ENCODE results near the gene WWC1.

Gene WWC1

DNA sequence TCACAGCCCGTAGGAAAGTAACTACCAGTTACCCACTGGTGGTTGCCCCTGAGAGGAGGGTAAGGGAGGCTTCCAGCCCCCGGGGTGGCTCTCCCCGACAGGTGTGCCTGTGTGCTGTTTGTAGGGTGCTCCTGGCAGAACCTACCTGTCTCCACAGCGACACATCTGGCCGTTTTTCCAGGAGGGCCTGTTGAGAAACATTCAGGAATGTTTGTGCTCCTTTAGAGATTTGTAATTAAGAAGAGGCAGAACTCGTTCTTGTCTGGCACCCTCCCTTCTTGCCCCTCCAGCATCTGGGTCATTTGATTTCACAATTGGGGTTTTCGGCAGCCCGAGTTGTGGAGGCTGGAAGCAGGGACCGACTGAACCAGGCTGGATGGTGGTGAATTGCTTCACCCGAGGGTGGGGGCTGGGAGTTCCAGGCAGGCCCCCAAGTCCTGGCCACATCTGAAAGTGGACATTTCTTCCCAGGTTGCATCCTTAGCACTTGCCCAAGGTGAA, 74.2 kb downstream of the WWC1 start:
- DNase-seq = no peak

DNA sequence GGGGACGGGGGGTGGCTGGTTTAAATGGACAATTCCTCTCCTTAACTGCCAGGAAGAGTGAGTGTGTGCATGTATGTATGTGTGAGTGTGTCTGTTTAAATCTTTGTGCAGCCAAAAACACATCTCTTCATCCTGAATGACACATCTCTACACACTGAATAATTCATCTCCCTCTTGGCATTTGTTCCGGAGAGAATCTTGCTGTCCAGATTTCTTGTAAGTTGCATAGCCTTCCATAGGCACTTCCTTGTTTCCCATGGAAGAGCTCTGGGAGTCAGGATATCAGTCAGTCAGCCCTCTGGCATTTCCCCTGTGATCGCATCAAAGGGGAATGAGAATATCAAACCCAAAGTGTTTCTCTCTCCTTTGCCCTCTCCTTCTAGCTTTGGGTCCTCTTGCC, 74.7 kb downstream of the WWC1 start:
- DNase-seq = no peak

DNA sequence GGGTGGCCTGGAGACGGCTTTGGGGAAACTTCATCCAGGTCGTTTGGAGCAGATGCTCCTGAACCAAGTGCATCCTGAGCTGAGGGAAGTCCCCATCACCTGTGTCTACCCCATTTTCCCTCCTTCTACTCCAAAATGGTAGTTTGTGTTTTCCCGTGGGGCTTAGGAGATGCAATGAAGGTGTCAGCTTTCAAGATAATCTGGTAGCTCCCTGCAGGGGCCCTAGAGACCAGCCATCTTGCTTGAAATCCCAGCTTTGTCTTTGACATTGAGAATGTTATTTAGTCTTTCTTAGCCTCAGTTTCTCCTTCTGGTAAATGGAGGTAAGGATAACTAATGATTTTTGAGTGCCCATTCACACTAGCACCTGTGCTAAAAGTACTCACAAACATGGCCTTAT, 77.4 kb downstream of the WWC1 start:
- DNase-seq = no peak

DNA sequence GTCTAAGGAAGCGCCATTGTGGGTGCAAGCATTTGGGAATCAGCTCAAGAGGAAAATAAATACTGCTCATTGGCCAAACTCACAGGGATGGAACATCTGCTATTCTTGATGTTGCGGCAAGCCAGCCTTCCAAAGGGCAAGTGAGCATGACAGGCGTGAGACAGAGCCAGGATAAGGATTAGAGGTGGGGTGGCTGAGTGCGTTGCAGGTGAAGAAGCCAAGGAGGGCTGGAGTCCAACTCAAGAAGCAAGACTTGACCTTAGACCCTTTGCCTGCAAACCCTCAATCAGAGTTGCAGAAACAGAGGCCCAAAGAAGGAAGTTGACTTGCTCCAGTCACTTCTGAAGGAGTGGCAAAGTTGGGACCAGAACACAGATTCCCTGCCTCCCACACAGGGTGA, 79.4 kb downstream of the WWC1 start:
- no peak for DNase-seq

DNA sequence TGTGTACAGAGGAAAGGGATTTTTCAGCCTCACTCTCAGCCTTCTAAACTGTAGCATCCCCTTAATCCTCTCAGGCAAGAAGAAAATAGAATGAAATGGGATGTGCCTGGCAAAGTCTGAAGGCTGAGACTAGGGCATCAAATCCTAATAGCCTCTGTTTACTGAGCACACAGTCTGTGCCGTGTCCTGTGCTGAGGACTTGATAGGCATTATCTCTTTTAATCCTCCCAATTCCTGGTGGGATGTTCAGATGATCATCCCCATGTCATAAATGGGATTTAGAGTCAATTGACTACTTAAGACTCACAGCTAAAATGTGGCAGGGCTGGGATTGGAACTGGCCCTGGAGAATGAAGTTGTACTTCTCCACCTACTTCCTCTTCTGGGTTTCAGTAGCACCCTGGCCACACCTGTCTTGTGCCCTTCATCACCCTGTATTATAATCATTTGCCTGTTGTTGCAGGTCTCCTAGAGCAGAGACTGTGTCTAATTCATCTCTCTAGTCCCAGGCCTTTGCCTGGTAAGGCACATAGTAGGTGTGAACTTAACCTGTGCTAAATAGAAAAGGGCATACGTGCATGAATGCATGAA, 81.0 kb downstream of the WWC1 start:
- DNase-seq = no peak

DNA sequence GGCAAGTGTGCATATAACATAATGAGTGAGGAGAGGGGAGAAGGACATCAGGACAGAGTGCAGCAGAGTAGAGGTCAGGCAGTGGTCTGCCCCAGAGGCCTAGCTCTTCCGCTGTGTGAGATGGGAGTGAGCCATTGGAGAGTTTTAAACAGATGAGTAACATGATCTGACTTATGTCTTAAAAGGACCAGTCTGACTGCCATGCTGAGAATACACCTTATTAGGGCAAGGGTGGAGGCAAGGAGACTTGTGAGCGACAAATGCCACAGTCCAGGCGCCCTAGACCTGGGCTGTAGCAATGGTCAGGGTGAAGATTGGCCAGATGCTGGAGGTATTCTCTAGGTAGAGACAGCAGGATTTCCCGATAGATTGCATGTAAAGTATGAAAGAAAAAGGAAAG, 83.1 kb downstream of the WWC1 start:
- no peak for DNase-seq

DNA sequence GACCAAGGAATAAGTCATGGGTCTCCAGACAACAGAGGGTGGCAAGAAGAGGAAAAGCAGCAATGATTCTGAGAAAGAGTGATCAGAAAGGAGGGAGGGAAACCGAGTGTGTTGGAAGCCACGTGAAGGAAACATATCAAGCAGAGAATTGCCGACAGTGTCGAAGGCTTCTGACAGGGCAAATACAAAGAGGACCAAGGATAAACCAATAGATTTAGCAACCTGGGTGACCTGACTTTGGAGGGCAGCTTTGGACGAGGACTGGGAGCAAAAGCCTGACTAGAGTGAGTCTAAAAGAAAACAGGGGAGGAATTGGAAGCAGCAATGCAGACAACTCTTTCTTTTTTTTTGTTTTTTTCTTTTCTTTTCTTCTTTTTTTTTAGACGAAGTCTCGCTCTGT, 83.8 kb downstream of the WWC1 start:
- DNase-seq = no peak

DNA sequence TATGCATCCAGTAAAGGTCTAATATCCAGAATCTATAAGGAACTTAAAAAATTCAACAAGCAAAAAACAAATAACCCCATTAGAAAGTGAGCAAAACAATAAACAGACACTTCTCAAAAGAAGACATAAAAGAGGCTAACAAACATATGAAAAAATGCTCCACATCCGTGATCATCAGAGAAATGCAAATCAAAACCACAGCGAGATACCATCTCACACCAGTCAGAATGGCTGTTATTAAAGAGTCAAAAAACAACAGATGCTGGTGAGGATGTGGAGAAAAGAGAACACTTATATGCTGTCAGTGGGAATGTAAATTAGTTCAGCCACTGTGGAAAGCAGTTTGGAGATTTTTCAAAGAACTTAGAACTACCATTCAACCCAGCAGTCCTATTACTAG, 86.1 kb downstream of the WWC1 start:
- DNase-seq = no peak

DNA sequence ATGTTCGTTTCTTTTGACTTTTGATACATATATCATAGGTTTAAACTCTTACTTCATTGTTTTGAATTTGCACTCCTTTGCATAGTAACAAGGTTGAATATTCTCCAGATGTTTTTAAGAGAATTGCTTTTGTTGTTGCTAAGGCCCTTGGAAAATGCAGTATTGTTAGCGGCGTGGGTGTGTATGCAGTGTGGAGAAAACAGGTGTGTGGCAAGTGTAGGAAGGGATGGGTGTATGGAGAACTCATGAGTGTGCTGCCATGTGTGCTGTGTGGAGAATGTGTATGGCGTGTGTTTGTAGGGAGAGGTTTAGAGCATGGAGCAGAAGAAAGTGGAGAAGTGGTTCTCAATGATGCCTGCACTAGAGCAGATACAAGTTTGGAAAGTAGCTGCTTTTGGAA, 87.3 kb downstream of the WWC1 start:
- DNase-seq = no peak

DNA sequence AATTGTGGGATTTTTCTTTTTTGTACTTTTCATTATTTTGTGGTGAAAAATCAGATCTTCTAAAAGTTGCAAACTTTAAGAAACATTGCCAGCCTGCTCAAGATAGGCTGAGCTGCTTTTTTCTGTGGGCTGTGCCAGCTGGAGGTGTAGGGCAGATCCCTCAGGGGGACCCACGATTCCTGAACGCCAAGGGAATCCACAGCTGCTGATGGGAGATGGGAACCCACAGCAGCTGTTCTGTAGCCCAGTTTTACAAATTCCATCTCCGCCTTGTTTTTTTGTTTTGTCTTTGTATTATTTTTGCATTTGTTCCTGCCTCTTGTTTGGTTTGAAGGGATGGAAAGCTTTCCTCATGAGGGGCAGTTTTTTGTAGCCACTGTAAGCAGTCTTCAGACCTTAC, 91.0 kb downstream of the WWC1 start:
- no peak for DNase-seq

DNA sequence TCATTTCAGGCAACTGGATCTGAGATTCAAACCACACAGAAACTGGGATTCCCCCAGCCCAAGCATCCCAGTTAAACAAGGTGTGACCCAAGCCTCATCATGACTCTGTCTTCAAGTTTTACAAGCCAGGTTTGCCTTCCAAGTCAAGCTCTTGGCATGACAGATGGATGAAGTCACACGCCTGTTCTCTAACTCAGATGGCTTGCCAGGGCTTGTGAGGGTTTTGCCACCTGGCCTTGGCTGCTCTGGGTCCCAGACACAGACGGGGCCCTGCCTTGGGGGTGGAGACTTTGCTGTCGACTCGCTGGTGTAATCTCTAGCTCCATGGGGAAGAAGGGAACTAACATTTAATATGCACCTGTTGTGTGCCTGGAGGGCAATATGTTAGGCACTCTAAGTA, 99.0 kb downstream of the WWC1 start:
- DNase-seq = no peak

DNA sequence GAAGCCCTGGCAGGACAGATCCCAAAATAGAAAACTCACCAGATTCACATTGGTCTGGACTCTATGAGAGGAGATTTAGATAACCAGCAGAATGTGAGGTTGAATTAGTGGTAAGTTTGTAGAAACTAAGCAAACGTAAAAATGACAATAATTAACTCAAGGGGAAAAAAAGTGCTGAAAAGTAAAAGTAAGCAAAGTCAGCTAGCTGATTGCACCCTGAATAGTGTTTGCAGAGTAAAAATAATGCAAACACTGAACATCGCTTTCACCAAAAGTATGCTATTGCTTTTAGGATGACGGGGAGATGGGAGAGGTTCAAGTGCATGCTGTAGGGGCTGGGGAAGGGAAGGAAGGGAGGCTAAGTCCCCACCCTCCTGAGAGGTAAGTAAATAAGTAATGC, 102.3 kb downstream of the WWC1 start:
- no peak for DNase-seq

DNA sequence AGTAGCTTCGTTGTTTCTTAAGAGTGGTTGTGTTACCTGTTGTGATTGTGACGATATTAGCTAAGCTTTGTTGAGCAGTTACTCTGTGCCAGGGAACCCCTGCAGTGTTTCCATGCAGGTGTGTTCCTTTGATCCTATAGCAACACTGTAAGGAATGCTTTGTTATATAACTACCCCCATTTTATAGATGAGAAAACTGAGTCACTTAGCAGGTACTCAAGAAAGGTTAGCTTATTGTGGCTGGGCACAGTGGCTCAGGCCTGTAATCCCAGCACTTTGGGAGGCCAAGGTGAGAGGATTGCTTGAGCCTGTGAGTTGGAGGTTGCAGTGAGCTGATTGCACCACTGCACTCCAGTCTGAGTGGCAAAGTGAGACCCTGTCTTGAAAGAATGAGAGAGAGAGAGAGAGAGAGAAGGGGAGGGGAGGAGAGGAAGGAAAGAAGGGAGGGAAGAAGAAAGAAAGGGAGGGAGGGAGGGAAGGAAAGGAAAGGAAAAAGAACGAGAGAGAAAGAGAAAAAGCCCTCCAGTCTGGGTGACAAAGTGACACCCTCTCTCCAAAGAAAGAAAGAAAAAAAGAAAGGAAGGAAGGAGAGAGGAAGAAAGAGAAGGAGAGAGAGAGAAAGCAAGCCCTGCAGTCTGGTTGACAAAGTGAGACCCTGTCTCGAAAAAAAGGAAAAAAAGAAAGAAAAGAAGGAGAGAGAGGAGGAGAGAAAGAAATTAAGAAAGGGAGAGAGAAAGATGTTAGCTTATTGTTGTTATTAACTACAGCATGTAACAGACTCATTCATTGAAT, 109.2 kb downstream of the WWC1 start:
- no peak for DNase-seq

DNA sequence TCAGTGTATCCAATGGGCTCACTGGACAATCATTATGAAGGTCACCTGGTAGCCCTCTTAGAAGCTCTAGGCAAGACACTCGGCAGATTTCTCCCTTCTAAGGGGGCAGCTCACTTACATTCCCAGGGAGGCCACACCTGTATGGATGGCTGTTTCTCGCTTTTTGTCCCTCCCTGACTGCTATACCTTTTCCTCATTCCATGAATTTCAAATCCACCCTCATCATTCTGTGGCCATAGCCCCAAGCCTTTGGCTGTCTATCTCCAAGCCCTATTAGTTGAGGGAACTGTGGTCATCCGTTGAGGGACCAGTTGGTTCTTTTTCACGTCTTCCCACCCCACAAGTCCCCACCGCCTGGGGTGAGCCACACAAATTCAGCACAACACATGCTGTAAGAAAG, 109.8 kb downstream of the WWC1 start:
- no peak for DNase-seq

DNA sequence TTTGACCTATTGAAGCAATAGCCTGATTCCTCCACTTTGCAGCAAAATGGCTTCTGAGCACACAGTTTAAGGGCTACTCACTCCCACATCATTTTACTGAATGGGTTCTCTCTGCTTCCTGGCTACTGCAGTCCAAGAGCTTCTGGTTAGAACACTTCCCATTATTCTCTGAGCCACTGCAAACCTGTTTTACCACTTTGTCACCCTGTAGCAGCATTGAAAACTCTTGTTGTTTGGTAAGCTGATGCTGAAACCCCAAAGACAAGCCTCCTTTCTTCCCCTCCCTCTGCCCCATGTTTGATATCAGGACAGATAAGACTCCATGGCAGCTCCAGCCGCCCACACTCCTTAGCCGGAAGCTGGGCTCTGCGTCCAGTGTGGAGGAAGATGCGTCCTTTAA, 110.4 kb downstream of the WWC1 start:
- DNase-seq = no peak

DNA sequence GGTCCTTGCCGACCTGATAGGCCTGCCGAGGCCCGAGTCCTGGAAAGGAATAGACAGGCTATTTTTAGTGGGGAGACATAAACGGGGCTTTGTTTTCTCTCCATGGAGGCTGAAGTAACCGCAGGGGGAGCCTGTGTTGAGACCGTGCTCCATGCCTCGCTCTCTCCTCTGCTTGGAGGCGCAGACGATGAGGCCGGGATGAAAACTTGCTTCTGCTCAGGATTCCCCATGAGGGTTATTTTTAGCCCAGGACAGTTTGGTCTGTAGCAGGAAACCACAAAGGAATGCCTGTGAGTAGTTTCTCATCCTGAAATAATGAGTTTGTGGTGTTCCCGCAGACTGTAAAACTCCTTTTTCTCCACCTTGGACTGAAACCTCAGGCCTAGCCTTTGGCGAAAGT, 112.9 kb downstream of the WWC1 start:
- DNase-seq = peak; percentile 29

DNA sequence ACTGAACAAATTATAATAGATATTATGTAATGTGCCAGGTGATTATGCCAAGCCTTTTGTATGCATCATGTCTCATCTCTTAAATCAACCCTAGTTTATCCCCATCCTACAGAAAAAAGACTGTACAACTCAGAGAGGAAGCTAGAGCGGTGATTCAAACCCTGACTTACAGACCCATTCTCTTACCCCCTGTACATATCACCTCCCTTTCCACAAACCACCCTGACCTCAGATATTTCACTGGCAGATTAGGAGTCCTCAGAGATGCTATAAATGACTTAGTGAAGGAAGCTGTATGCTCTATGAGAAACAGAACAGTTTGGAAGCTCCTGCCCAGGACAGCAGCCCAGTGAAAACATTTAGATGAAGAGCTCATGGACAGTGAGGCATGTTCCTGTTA, 115.8 kb downstream of the WWC1 start:
- no peak for DNase-seq

DNA sequence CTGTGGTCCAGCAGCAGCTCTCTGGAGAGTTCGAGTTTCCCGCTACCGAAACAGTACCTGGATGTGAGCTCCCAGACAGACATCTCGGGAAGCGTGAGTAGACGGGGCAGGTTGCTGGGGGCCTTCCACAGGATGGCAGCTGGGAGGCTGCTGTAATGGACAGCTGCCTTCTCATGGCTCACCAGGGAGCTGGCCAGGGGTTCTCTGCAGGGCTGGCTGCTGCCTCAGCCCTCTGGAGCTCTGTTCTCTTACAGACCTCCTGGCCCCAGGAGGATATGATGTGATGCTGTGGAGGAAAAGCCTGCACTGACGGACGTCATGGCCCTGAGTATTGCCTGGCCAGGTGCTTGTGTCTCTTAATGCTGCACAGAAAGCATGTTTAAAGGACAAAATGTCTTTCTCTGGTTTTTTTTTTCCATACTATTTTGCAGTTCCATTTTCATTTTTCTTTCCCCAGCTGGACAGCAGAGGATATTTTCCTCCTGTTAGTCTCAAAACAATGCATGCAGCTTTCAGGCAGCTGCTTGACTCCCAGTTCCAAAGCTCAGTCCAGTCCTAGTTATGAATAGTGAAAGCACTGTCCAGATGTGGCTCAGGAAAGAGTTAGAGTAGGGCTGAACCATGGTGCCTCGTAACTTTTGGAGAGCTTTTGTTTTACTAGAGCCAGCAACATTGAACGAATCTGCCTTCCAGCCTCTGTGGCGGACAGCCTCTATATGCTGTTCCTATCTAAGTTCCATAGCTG, 117.3 kb downstream of the WWC1 start:
- DNase-seq = peak; percentile 62

DNA sequence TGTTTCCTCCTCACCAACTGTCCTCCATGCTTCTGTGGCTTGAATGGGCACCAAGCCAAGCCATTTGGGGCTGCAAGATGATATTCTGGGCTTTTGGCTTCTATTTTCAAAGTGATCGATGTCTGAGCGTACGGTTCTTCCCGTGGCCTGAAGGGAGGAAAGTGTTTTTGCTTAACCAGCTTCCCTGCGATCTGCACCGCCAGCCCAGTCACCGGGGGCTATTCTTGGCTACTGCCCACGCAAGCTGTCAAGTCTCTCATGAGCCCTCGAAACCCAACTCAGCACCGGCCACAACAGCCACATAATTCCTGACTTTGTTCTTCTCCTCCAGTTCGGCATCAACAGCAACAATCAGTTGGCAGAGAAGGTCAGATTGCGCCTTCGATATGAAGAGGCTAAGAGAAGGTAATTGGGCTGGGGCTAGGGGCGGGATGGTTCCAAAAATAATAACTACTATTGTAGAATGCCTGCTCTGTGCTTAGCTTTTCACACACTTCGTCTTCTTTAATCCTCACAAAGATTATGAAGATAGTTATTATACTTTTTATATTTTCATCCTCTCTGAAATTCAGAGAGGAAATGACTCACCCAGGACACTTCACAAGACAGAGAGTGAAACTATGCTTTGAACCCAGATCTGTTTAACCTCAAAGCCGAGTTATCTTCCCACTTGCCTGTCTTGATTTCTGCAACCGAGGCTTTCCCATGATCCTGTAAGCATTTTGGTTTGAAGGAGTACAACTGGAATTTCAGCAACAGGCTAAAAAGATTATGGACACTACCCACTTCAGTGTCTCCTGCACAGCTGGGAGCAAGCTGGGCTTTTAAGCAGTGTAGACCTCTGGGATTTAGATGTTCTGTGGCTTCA, 118.4 kb downstream of the WWC1 start:
- peak; percentile 41 for DNase-seq

DNA sequence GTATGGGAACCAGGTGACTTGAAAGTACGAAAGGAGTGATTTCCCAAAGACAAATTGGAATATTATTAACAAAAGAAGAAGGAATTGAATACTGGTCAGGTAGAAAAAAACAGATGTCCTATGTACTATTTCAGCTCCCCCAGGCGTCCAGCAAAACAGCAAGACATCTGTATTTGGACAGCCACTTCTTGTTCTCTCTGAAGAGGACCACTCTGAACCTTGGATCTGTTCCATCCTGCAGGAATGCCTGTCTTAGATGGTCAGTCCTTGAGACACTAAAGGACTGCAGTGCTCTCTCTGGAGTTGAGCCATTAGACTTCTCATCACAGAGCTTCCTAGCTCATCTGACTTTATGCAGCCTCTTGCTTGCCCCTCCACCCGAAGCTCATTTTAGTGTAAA, 120.4 kb downstream of the WWC1 start:
- no peak for DNase-seq

DNA sequence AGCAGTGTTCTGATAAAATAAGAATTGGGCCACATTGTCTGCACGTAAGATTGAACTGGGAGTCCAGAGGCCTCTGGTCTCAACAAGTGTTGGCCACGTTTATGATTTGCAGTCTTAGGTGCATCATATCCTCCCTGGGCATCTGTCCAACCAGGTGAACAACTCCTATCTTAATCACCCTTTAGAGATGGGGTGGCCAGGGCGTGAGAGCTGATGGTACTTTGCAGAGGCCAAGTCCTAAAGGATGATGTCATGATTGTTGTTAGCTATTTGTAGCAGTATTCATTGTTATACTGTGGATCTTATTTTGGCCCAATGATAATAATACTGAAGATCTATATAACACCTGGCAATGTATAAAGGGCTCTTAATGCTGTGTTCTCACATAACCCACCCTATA, 121.6 kb downstream of the WWC1 start:
- no peak for DNase-seq

DNA sequence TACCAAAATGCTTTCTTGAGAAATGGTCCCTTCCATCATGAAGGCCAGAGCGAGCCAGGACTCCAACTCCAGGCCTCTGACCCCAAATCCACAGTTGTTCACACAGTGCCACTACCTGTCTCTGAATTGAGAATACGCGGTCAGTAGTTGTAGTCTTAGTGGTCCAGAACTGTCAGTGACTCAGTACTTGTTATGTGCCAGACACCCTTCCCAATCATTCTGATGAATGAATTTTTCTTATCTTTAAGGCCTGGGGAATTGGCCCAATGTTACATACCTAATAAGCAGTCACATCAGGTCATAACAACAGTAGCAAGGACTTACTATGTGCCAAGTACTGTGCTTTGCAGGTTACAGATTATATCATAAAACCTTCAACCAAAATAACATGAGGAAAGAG, 122.2 kb downstream of the WWC1 start:
- DNase-seq = no peak

DNA sequence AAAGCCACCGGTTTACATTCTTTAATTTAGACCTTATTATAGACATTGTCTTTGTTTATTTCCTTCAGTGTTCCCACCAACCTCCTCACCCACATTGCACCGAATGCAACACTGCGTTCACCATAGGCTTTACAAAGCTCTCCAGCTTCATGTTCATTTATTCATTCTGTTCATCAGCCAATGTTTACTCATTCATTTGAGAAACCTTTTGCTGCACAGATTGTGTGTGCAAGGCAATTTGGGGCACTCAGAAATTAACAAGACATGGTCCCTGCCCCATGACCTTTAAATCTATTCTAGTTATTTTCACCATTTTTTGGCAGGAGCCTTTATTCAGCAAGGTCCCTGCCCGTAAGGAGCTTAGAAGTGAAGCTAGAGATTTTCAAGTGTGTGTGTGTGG, 124.0 kb downstream of the WWC1 start:
- DNase-seq = no peak
